Measurements from ENCODE around the gene SLC7A6. TPM values are rescaled to one million over a fixed set of nuclear protein-coding genes. Genes with fewer than 3 reads are reported as not detected.

SLC7A6 gene
- total and polyA plus RNA-seq, 2 of the 8 experiments (the other 6 are each of a cell fraction or from before 2014, with no cell fraction given) = 28.0 to 37.8 TPM

DNA sequence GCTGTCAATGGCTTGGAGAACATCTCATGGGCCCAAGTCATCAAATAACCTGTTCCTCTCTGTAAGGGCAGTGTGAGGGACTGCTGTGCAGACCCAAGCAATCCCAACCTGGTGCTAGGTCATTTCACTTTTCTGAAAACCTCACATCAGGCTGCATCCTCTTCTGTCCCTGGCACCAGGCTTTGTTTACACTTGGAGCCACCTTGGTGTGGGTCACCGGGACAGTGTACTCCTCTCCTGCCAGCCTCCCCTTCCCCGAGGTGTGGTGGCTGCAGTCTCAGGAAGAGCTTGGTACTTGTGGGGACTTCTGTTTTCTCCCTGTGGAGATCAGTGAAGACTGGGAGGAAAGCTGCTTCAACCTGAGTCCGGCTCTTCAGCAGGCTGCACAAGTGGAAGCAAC lies 34.0 kb downstream of the SLC7A6 start (continued):
- no peak for TF ChIP-seq CHD7 (IDR thresholded peaks at IDR 0.05; ENCODE audit: insufficient replicate concordance, low read length)
- no peak for TF ChIP-seq MAX (IDR thresholded peaks at IDR 0.05)
- TF ChIP-seq, protein P1, sequence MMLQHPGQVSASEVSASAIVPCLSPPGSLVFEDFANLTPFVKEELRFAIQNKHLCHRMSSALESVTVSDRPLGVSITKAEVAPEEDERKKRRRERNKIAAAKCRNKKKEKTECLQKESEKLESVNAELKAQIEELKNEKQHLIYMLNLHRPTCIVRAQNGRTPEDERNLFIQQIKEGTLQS (IDR thresholded peaks at IDR 0.05; ENCODE audit: insufficient read depth, low read depth, low read length) = no peak
- no peak for TF ChIP-seq TEAD4 (IDR thresholded peaks at IDR 0.05; ENCODE audit: low read depth, low read length)
- no peak for TF ChIP-seq SP2 (IDR thresholded peaks at IDR 0.05; ENCODE audit: low read length)
- no peak for TF ChIP-seq CTBP2 (IDR thresholded peaks at IDR 0.05; ENCODE audit: borderline replicate concordance, insufficient read depth, insufficient read length, low read length)
- no peak for TF ChIP-seq TBP (IDR thresholded peaks at IDR 0.05; ENCODE audit: low read depth, low read length)
- TF ChIP-seq SIN3A (conservative IDR thresholded peaks at IDR 0.05 in 1 of 2, IDR thresholded peaks at IDR 0.05 in 1 of 2; ENCODE audit: low read depth in 1 of 2, low read length in 2 of 2) = no peak
- TF ChIP-seq BACH1 (IDR thresholded peaks at IDR 0.05; ENCODE audit: low read length) = no peak
- no peak for TF ChIP-seq POLR2A (IDR thresholded peaks at IDR 0.05; ENCODE audit: control extremely low read depth in 1 of 2, low read depth in 2 of 2, low read length in 2 of 2)
